Colonic mucosa (tissue), 4 donors: ENCODE measurements around the gene NECAB3. TPM values are rescaled to one million over a fixed set of nuclear protein-coding genes. Genes with fewer than 3 reads are reported as not detected.

Experiments used
- DNase-seq: peaks from one replicate; pipeline ENCODE4 v3.0.0-alpha.2; 2020
- H3K27ac ChIP-seq: fragments of 200-600 bp; one replicate; pipeline ENCODE4 v1.8.0; 2021
- H3K27me3 ChIP-seq: fragments of 200-600 bp; one replicate; pipeline ENCODE4 v1.8.0; 2021
- H3K36me3 ChIP-seq: fragments of 200-600 bp; one replicate; pipeline ENCODE4 v1.8.0; 2021
- H3K4me1 ChIP-seq: fragments of 200-600 bp; one replicate; pipeline ENCODE4 v1.8.0; 2021; ENCODE audit warnings: mild to moderate bottlenecking
- H3K4me3 ChIP-seq: fragments of 200-600 bp; one replicate; pipeline ENCODE4 v1.8.0; 2021
- H3K9ac ChIP-seq, 2 donors: one replicate each; pipeline ENCODE4 v1.7.0; 2013; ENCODE audit warnings: control low read depth in 2 of 2, low read depth in 2 of 2, low read length in 2 of 2
- H3K9me3 ChIP-seq: fragments of 200-600 bp; one replicate; pipeline ENCODE4 v1.8.0; 2021
- CTCF ChIP-seq: fragments of 200-600 bp; IDR thresholded peaks from one replicate; pipeline ENCODE4 v1.8.0; 2022; ENCODE audit warnings: antibody characterized with exemption, mild to moderate bottlenecking
- intact Hi-C: fragments of 100-400 bp; cut with DNase I; formaldehyde crosslinking; loops from one replicate; pipeline ENCODE4 v1.14.1; 2022
- total RNA-seq, 2 donors: library from RNA; stranded (reverse); fragmentation: NEBNext Ultra II Directional in 1 of 2; extraction: Animal tissue kit (Norgen Biotek cat#: 25700) in 1 of 2; gene quantifications; one replicate each; pipeline ENCODE4 v1.2.1, GENCODE V29; 2021
- donor health status: healthy.
- donor health status: DM: no; HTN: no; CAD: no.
- donor health status: DM: no; HTN: no; CAD: no.

The NECAB3 gene
- total RNA-seq, 2 donors from 2014 or later: 30.3 to 61.3 TPM

DNA sequence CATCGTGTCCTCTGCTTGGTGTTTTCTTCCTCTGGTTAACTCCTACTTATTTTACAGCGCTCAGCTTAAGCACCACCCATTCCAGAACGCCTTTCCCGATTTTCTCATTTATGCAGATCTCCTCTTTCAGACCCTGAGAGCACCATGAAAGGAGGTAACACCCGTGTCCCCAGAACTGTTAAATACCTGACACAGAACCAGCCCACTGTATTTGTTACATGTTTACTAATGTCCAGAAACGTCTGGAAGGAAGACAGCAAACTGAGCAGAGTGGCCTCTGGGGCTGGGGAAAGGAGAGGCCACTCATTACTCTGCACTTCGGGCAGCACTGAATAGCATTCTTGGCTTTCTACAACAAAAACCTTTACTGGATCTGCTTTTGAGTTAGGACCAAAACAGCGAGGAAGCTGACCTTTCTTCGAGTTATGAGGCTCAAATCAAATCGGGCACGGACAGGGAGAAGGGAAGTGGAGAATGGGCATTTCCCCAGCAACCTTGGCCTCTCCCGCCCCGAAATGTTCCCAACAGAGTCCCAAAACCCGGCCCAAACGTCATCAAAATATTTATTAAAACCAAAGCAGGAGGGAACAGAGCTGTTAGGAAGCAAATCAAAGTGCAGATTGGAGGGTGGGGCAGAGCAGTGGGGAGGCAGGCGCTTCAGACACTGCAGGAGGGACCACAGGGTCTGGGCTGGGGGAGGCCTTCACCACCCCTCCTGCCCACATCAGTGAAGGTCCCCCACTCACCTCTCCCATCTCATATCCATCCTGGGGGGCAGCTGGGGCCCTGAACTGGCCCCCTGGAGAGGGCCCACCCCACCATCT, 1.1 kb upstream of the NECAB3 start:
- peaks cover 16% of the 10 kb centered on the region for H3K4me1 ChIP-seq
- DNase-seq: no peak
- intact Hi-C loops: no loop called here
- no peaks in the 10 kb centered on the region for H3K9me3 ChIP-seq
- H3K27me3 ChIP-seq: no peaks in the 10 kb centered on the region
- peak overlapping the region; percentile 79 for H3K27ac ChIP-seq
- peak overlapping the region; percentile 75 to 79 for H3K9ac ChIP-seq
- peak overlapping the region; percentile 54 for H3K4me3 ChIP-seq
- no peaks in the 10 kb centered on the region for H3K36me3 ChIP-seq
- TF ChIP-seq CTCF: no peak

GRCh38 chr20:33673410-33674293, 576 bp downstream of the NECAB3 start:
- no peak for TF ChIP-seq CTCF
- Histone ChIP-seq H3K4me1 (peaks cover 16% of the 10 kb centered on the region), H3K27me3 (no peaks in the 10 kb centered on the region), H3K4me3 (peak overlapping the region; percentile 54), H3K27ac (peak overlapping the region; percentile 65), H3K9me3 (no peaks in the 10 kb centered on the region), H3K9ac (peak overlapping the region; percentile 84 to 88), H3K36me3 (no peaks in the 10 kb centered on the region)
- intact Hi-C loops: no loop called here
- DNase-seq: no peak

DNA sequence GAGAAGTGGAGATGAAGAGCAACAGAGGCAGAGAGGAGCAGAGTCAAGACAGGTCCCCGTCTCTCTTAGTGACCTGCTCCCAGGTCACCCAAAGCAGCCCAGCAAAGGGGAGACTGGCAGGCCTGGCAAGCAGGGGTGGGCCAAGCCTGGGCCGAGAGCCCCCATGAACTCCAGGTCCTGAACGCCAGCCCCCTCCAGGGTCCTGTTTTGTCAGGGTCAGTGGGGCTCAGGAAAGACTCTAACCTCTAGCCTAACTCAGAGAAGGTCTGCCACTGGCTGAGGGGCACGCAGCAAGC, 1.2 kb downstream of the NECAB3 start:
- intact Hi-C loops: no loop called here
- Histone ChIP-seq H3K27me3 (no peaks in the 10 kb centered on the region), H3K4me1 (peaks cover 20% of the 10 kb centered on the region), H3K9ac (peak overlapping the region; percentile 84 to 88), H3K4me3 (peak overlapping the region; percentile 54), H3K27ac (no peak overlapping the region), H3K36me3 (no peaks in the 10 kb centered on the region), H3K9me3 (no peaks in the 10 kb centered on the region)
- TF ChIP-seq CTCF: no peak
- no peak for DNase-seq

DNA sequence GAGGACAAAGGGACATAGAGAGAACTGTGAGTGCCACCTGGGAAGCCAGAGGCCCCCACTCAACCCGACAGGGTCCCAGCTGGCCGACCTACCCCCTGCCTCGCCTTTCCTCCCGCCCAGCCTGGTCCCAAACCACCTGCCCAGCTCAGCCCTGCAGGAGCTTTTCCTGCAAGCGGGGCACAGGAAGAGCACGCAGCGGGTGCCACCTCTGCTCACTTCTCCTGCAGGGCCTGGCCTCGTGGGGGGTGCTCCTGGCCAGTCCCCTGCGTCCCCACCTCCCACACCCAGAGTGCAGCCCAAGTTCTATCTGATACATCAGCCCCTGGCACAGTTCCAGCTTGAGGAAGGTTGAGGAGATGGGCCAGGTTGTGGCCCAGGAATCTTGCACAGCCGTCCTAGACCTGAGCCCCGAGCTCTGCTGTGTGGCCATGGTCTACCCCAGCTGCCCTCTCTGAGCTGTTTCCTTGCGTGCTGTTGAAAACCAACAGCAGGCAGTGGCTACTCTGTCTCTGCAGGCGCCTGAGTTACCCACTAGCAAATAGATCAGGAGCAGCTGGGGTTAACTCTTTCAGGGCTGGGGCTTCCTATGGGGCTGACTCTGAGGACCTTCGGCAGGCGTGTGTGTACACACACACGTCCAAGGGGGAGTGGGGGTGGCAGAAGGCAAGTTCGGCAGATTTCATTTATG, 1.7 kb downstream of the NECAB3 start:
- no peaks in the 10 kb centered on the region for H3K27me3 ChIP-seq
- H3K4me3 ChIP-seq: no peak overlapping the region
- no peak overlapping the region for H3K27ac ChIP-seq
- no peaks in the 10 kb centered on the region for H3K36me3 ChIP-seq
- H3K9ac ChIP-seq: peak overlapping the region; percentile 30 to 84
- no peaks in the 10 kb centered on the region for H3K9me3 ChIP-seq
- intact Hi-C loops: no loop called here
- TF ChIP-seq CTCF: no peak
- DNase-seq: no peak
- peaks cover 25% of the 10 kb centered on the region for H3K4me1 ChIP-seq

DNA sequence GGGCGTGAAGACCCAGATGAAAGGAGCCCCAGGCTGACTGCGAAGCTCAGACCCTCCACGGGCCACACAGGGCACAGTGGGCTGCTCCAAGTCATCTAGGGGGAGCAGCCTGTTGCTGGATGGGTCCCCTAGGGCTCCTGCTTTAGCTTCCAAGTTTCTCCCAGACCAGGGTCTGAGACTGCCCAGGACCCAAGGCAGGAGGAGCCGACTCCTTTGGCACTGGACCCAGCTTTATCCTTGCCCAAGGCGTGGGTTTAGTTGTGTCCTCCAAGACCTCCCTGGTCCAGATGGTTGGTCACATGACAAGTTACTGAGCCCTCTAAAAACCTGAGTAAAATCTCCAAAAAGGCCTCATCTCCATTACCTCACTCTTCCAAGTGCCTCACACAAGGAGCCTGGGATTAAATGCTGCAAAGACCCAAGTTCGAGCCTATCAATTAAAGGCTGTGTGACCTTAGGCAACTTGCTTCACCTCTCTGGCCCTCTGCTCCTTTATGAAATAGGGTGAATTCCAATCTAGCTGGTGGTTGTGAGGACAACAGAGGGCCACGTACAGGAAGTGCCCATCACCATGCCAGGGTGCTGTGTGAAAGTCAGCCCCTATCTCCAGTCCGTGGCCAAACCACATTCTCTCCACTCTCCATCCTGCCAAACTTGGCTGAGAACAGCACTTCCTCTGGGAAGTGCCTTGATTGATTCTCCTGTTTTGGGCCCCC, 2.5 kb downstream of the NECAB3 start:
- Histone ChIP-seq H3K27ac (no peak overlapping the region), H3K4me1 (peaks cover 25% of the 10 kb centered on the region), H3K9ac (no peak overlapping the region), H3K9me3 (no peaks in the 10 kb centered on the region), H3K27me3 (no peaks in the 10 kb centered on the region), H3K4me3 (no peak overlapping the region), H3K36me3 (no peaks in the 10 kb centered on the region)
- intact Hi-C loops: no loop called here
- no peak for TF ChIP-seq CTCF
- no peak for DNase-seq
